GM19351 (cell line): ENCODE data around the gene OR6X1.

Experiments
- ATAC-seq: cut with Tn5 transposase; IDR thresholded peaks from one replicate; pipeline ENCODE4 v1.9.1; 2021; ENCODE audit warnings: mild to moderate bottlenecking, moderate library complexity; ENCODE audit not compliant: unreplicated experiment

OR6X1 gene, protein sequence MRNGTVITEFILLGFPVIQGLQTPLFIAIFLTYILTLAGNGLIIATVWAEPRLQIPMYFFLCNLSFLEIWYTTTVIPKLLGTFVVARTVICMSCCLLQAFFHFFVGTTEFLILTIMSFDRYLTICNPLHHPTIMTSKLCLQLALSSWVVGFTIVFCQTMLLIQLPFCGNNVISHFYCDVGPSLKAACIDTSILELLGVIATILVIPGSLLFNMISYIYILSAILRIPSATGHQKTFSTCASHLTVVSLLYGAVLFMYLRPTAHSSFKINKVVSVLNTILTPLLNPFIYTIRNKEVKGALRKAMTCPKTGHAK

DNA sequence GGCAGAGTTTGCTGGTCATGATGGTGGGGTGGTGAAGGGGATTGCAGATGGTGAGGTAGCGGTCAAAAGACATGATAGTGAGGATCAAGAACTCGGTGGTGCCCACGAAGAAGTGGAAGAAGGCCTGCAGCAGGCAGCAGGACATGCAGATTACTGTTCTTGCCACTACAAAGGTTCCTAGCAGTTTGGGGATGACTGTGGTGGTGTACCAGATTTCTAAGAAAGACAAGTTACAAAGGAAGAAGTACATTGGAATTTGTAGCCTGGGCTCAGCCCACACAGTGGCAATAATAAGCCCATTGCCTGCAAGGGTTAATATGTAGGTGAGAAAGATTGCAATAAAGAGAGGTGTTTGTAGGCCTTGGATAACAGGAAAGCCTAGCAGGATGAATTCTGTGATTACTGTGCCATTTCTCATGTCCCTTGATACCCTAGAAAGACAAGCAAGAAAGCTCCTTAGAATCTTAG is at the start of gene OR6X1:
Gene OR6X1 (minus strand): TSS at position 418 of the 468 bp plus-strand sequence. CDS start 0 bp downstream, at position 418.
- no peak for ATAC-seq

DNA sequence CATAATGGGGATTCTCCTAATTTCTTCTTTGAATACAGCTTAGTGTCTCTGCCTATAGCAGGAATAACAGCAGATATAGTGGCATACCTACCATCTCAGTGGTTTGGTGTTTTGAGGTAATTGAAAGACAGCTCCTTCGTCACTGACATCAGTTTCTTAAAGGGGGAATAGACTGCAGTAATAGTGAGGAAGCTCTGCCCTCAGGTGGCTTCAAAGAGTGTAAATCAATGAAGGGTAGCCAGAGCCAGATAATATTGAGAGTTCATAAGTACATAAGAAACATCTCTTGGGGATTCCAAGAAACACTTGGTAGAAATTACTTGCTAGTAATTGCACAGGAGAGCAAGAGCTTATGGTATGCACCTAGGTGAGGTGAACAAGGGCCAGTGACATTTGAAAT is 47.4 kb upstream of the OR6X1 start:
- no peak for ATAC-seq

DNA sequence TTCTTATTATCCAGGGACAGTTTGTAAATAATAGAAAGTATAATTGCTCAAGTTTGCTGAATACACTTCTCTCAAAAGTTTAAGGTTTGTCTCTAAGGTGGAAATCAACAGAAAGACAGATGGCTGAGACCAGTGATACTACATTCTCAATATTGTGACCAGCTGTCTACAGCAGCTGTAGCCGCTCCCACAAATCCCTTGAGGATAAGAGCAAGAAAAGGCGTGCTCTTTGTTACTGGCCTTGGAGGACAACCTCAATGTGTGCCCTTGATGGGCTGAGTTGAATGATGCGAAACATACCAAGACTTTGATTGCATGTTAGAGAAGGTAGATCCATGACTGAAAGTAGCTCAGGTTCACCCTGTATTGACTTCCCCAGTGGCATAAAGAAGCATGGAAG is 45.7 kb upstream of the OR6X1 start:
- no peak for ATAC-seq

DNA sequence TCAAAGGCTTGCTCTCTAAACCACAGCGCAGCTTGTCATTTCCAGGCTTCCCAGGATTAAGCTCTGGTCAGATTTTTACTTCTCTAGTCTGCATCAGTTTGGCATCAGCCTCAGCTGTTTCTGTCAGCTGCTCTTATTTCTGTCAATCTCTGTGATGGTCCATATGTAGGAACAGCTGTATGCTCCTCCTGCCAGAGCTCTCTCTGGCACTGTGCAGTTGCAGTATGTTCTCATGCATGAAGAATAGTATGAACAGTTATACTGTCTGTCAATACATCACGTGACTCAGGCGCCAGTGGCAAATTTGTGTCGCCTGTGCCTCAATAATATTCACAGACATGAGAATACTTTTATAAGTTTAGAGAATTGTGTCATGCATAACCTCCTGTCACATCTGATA is 45.1 kb upstream of the OR6X1 start:
- no peak for ATAC-seq

DNA sequence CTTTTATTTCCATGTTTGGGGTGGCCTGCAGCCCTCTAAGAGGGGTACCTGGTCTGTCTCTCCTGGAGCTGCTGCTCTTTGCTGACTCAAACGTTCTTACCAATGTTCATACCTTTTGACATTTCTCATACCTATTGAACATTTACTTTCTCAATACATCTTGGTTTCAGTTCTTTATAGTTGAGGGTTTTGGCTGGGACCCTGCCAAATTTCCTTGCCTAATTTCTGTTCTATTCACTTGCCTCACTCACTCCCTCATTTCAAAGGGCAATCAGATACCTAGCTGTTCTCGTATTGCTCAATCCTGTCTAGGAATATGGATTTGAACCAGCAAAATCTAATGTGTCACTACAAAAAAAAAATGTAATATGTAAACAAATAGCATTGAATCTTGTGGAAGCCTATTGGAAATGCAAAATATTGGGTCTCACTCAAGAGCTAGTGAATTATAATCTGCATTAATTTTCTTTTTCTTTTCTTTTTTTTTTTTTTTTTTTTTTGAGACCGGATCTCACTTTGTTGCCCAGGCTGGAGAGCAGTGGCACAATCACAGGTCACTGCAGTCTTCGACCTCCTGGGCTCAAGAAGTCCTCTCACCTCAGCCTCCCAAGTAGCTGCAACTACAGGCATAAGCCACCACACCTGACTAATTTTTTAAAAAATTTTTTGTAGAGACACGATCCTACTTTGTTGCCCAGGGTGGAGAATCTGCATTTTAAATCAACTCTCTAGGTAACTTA is 44.4 kb upstream of the OR6X1 start:
- ATAC-seq = no peak

DNA sequence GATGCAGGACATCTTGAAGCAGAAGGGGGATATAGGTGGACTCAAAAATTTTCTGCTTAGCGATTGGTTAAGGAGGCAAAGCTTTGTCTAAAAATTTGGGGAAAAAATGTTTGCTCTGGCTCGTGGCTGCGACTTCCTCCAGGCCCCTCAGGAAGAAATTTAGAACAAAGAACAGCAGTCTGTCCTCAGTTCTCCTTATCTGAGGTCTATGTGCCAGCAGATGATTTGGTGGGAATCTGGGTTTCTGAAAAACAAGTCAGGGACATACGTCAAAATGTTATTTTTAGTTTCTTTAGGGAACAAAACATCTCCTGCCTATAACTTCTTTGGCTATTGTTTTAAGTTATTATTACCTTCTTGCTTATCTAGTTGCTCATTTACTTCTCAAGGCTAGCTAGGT is 43.8 kb upstream of the OR6X1 start:
- no peak for ATAC-seq

DNA sequence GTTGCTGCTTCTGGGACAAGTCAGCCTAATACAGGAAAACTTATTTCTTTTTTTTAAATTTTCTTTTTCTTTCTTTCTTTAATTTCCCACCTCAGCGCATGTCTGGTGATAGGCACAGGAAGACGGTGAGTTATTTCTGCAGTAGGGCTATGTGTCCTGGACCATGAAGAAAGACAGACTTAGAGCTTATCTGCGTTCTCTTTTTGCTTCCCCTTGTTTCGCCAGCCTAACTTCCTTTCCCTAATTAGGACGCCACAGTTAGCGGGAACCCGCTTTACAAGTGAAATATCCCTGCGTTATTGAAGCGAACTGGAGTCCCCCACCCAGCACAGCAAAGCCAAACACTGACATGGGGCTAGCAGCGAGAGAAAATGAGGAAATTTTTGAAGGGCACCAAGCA is 43.2 kb upstream of the OR6X1 start:
- ATAC-seq = no peak

DNA sequence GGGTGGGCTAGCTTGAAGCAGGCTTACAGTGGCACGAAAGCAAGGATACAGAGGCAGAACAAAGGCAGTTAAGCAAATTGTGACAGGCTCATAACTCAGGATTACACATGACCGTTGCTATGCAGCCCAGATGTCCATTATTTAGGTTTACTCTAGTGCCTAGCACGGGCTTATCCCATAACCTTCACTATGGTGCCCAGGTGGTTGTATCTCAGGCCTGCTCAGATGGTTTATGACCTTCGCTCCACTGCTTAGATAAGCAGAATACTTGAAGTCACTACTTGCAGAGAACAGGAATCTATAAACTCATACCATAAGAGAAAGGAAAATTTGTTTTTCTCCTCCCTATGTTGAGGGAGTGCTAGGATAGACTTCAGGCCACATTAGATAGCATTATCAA is 42.8 kb upstream of the OR6X1 start:
- ATAC-seq = no peak

DNA sequence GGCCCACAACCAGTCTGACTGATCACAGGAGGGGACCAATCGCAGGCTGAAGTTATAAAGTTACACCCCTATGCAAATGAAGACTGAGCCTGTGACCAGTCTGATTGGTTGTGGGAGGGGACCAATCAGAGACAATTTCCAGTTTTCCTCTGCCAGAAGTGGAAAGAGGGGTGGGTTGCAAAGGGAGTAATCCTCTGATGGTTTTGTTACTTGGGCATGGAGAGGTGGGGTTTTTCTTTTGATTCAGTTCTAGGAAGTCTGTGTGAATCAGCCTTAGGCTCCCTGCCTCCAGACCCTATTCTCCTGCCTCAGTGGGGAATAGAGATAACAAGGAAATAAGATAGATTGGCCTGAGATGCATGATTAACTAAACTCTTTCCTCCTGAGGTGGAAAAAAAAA is 41.9 kb upstream of the OR6X1 start:
- ATAC-seq = no peak

DNA sequence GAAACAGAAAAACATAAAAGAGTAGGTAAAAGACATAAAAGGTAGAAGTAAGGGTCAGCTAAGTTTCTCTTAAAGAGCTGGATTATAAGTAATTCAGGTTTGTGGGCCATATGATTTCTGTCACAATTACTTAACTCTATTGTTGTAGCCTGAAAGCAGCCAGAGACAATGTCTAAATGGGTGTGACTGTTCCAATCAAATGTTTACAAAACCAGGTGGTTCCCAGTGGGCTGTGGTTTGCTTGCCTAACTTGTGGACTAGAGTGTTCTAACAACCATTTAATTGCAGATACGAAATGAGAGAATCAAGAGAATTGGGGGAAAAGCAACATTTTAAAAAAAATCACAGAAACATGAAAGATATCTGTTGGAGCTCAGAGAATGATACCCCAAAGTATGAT is 29.2 kb upstream of the OR6X1 start:
- ATAC-seq = no peak

DNA sequence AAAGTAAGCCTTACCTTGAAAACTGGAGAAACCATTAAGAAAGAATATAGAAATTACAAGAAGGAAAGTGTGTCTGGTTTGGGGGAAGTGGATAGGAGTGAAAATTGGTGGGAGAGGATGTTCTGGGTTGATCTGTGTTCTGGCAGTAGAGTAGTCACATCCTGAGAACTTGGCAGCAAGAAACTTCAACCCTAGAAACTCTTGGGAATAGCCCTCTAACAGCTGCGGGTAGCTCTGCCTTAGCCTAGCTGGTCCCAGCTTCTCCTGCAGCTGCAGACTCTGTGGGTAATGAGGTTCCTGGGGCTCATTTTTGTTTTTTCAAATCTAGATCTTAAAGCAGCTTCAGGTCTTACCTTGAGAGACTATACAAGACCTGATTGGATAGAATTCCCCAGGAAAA is 24.2 kb upstream of the OR6X1 start:
- ATAC-seq = no peak

DNA sequence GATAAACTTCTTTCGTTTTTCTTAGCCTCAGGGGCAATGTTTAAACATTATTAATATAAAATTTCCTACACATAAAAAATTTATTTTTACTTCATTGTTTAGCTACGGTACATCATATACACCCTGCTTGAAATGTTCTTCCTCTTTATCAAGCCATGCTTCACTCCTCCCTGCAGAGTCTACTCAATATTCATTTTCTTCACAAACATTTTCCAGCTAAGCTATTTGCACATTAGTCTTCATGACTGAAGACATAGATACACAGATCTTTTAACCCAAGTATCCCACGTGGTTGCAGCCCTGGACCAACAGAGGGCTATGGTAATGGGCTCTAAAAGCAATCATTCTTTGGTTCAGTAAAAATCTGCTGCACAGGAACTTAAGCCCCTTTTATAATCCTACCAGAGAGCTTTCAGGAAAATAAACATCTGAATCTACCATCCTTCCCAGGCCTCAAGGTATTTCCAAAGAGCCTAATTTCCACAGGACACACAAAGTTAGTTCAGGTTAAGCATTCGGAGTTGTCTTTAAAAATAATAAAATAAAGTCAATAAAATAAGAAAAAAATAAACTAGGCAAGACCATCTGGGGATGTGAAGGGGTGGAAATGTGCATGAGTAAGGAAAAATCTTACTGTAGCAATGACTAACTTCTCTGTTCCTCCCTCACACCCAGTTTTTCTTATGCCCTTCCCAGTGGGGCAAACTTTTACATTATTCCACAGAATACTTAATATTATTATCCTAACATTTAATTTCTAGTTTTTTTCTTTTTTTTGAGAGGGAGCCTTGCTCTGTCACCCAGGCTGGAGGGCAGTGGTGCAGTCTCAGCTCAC is 21.6 kb upstream of the OR6X1 start:
- ATAC-seq = no peak

DNA sequence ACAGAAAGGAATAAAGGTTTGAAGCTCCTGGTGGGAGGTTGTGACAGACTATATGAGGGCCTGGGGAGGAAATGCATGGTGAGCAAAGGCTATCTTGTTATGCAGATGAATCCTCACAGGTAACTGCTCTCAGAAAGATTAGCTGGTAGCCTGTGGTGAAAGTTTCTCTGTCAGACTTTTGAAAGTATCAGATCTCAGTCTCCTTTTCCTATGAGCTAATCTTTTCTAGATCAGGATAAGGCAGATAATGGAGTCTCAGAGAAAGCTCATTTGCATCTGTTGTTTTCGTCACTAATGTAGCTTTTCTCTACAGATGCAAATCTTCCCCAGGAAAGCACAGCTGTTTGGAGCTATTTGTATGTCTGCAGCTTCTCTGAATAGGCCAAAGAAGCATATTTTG is 21.0 kb upstream of the OR6X1 start:
- no peak for ATAC-seq

DNA sequence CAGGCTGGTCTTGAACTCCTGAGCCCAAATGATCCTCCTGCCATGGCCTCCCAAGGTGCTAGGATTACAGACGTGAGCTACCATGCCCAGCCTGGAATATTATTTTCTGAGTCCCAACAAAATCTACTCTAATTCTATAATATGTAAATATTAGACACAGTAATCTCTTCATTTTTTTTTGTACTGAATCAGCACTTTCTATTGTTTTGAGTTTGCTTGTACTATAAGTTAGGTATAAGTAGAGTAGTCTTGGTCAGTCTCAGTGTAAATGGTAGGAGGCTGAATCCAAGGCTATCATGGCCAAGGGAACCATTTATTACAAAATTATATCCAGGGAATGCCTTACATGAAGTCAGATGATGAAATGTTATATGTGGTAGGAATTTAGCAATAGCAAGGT is 19.6 kb upstream of the OR6X1 start:
- ATAC-seq = no peak

DNA sequence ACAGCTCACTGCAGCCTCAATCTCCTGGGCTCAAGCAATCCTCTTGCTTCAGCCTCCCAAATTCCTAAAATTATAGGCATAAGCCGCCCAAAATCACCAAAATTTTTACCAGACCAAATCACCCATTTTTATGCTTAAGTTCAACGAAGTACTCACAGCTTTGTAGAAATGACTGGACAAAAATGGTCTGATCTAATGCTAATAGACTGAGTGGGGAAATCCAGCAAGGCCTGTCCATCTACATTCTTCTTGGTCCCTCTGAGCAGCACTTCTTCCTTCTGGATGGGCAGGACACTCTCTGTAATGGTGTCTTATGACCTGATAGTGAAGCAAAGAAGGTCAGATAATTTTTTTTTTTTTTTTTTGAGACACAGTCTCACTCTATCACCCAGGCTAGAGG is 18.7 kb upstream of the OR6X1 start:
- no peak for ATAC-seq

DNA sequence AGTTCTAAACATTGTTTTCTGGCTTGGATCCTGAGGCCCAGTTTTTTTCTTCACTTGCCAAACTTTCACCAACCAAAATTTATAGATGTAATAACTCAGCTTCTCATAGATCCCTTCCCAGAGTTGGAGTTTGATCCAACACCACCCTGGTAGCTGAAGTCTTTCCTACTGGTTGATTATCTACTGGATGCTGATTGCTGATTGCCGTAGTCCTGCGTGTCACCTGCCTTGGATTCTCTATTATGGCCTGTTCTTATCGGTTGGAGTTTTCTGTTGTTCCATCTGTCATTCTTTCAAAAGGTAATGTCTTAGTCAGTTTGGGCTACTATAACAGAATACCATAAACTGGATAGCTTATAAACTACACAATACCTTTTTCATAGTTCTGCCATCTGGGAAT is 17.3 kb upstream of the OR6X1 start:
- no peak for ATAC-seq

DNA sequence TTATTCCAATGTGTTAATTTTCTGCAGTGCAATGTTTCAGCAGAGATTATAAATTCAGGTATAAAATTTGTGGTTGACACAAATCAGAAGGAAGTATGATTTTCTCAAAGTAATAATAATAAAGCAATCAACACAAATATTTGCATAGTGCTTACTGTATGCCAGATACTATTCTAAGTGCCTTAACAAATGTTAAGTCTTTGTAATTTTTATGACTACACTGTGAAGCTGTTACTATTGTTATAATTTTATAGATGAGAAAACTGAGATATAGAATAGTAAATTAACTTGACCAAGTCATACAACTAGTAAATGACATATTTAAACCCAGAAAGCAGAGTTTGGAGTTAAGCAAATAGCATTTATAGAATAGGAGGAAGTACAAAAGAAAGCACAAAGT is 16.4 kb upstream of the OR6X1 start:
- ATAC-seq = no peak

DNA sequence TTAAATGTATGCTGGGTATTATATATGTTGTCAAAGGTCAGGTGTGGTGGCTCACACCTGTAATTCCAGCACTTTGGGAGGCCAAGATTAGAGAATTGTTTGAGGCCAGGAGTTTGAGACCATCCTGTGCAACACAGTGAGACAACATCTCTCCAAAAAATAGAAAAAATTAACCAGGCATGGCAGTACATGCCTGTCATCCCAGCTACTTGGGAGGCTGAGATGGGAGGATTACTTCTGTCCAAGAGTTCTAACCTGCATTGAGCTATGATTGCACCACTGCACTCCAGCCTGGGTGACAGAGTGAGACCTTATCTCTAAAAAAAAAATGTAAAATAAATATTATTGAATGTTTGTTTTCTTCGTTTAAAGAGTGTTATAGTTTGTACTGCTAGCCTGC is 11.3 kb upstream of the OR6X1 start:
- no peak for ATAC-seq

DNA sequence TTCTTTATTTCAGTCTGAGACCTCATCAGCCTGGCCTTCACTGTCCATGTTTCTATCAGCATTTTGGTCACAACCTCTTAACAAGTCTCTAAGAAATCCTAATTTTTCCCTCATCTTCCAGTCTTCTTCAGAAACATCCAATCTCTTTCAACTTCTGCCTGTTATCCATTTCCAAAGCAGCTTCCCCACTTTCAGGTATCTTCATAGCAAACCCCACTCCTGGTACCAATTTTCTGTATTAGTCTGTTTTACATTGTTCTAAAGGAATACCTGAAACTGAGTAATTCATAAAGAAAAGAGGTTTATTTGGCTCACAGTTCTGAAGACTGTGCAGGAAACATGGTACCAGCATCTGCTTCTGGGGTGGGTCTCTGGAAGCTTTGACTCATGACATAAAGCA is 8.1 kb upstream of the OR6X1 start:
- no peak for ATAC-seq

DNA sequence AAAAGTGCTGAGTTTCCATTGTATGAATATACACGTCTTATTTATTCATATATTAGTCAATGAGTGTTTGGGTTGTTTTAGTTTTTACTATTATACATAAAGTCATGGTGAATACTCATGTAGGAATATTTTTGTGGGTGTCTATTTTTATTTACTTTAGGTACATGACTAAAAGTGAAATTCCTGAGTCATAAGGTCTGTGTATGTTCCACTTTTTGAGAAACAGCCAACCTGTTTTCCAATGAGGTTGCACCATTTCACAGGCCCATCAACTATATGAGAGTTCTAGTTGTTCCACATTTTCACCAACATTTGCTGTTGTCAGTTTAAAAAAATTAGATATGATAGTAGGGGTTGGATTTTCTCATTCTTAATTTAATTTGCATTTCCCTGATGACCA is 6.6 kb upstream of the OR6X1 start:
- ATAC-seq = peak; percentile 90

DNA sequence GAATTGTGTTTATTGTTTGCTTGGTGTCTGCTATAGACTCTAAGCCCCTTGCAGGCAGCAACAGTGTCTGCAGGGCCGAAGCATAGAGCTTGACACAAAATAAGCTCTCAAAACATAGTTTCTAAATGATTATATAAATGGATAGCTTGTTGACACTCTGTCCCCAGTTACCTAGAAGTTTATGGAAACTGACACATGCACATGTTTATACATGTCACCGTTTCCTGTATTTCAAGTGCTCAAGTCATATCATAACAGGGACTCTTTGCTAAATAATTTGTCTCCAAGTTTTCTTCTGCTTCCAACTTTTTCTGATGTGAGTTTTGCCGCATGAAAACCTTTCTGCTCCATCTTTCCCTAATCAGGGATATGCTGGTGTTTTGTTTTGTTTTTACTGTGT is 3.7 kb upstream of the OR6X1 start:
- ATAC-seq = no peak

DNA sequence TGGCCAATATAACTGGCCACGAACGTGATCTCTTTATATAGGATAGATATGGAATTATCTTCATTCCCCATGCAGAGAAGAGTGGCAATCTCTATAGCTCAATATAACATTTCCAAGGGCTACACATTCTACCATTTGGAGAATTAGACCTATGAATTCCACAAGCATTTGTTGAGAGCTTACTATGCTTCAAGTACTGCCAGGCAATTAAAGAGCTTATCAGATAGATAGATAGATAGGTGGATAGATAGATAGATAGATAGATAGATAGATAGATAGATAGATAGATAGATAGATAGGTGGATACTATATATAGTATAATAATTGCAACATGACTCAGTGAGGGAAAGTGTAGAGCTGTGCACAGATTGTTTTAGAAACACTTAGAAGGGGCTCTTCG is 1.5 kb upstream of the OR6X1 start:
- no peak for ATAC-seq
